HCT116 (cell line): ENCODE results near the gene CREG1. TPM values are rescaled to one million over a fixed set of nuclear protein-coding genes. Genes with fewer than 3 reads are reported as not detected.

ENCODE experiments used
- ATAC-seq: fragments of 200-7000 bp; cut with Tn5 transposase; 2 replicates; pipeline ENCODE4 v1.9.1; 2020; ENCODE audit warnings: mild to moderate bottlenecking, moderate library complexity
- BruUV-seq: library from RNA; stranded (reverse); fragments of 400-500 nt; replicated peaks from 2 replicates; lab custom pipeline; 2021; lab: Mats Ljungman, UMichigan
- CTCF ChIA-PET: fragments of 300-600 bp; sonication (Branson Sonifier 250); formaldehyde crosslinking; loops from one replicate; lab custom pipeline; 2021; ENCODE audit warnings: antibody characterized with exemption; lab: Charles Lee
- POLR2A ChIA-PET: fragments of 300-600, 350-600 bp; sonication (Branson Sonifier 250); formaldehyde crosslinking; loops from one replicate; lab custom pipeline; 2021; ENCODE audit warnings: antibody characterized with exemption; lab: Charles Lee
- RAD21 ChIA-PET, 2 experiments: fragments of 300-600 bp; sonication (Branson Sonifier 250); formaldehyde crosslinking; loops; one replicate each; lab custom pipeline; 2023; ENCODE audit warnings: low total read pairs in 2 of 2; ENCODE audit not compliant: uncharacterized antibody in 2 of 2, unreplicated experiment in 2 of 2, low non-redundant PET in 1 of 2; lab: Charles Lee
- DNase-seq: peaks from one replicate; pipeline ENCODE4 v3.0.0-alpha.2; 2010; ENCODE audit warnings: low read depth, low spot score
- H2AFZ ChIP-seq: fragments of 200-600 bp; shearing (Covaris generic), sonication (generic); 2 replicates; pipeline ENCODE4 v1.6.1; 2017; ENCODE audit warnings: low read depth, mixed run types, mixed read lengths, antibody characterized with exemption, low read length; ENCODE audit not compliant: poor library complexity, severe bottlenecking
- H3K27ac ChIP-seq: 2 replicates; pipeline ENCODE4 v1.5.1; 2012; ENCODE audit warnings: low read depth, low read length
- H3K27me3 ChIP-seq: fragments of 200-600 bp; sonication (generic); 2 replicates; pipeline ENCODE4 v1.6.1; 2016; ENCODE audit warnings: mixed run types, low read length, mixed read lengths; ENCODE audit not compliant: insufficient read depth
- H3K36me3 ChIP-seq, 2 experiments: fragments of 200-500 bp in 1 of 2; fragments of 200-600 bp in 1 of 2; sonication (Bioruptor generic) in 1 of 2; sonication (generic) in 1 of 2; 2 replicates each; pipeline versions ENCODE4 v1.5.1 to v1.6.1; 2014 to 2016; ENCODE audit warnings: low read length in 2 of 2, inconsistent platforms in 1 of 2, mixed read lengths in 1 of 2, mixed run types in 1 of 2; ENCODE audit not compliant: insufficient read depth in 2 of 2, control insufficient read depth in 1 of 2
- H3K4me1 ChIP-seq, 2 experiments: fragments of 200-600 bp in 1 of 2; sonication (generic) in 1 of 2; 2 replicates each; pipeline versions ENCODE4 v1.5.1 to v1.6.1; 2012 to 2017; ENCODE audit warnings: low read length in 2 of 2, inconsistent platforms in 1 of 2, mild to moderate bottlenecking in 1 of 2, mixed read lengths in 1 of 2, mixed run types in 1 of 2, moderate library complexity in 1 of 2; ENCODE audit not compliant: insufficient read depth in 2 of 2, control insufficient read depth in 1 of 2
- H3K4me2 ChIP-seq: fragments of 200-600 bp; sonication (generic); 2 replicates; pipeline ENCODE4 v1.6.1; 2017; ENCODE audit warnings: mixed run types, low read length, mixed read lengths
- H3K4me3 ChIP-seq, 2 experiments: fragments of 200-600 bp in 1 of 2; sonication (generic) in 1 of 2; replicated peaks in 1 of 2; 2 replicates each; pipeline ENCODE4 v1.5.1; 2011 to 2016; ENCODE audit warnings: low read length in 2 of 2, control low read depth in 1 of 2, low read depth in 1 of 2, mild to moderate bottlenecking in 1 of 2, mixed read lengths in 1 of 2, mixed run types in 1 of 2
- H3K79me2 ChIP-seq: fragments of 200-600 bp; sonication (generic); 2 replicates; pipeline ENCODE4 v1.6.1; 2017; ENCODE audit warnings: mild to moderate bottlenecking, mixed run types, low read length, moderate library complexity, mixed read lengths; ENCODE audit not compliant: insufficient read depth
- H3K9ac ChIP-seq: fragments of 200-600 bp; sonication (generic); 2 replicates; pipeline ENCODE4 v1.6.1; 2016; ENCODE audit warnings: low read length, mixed read lengths
- H3K9me2 ChIP-seq: fragments of 200-600 bp; sonication (generic), shearing (Covaris generic); 2 replicates; pipeline ENCODE4 v1.6.1; 2017; ENCODE audit warnings: mixed run types, mild to moderate bottlenecking, moderate library complexity; ENCODE audit not compliant: insufficient read depth
- H3K9me3 ChIP-seq, 2 experiments: fragments of 200-500 bp in 1 of 2; fragments of 200-600 bp in 1 of 2; sonication (Bioruptor generic) in 1 of 2; sonication (generic) in 1 of 2; 2 replicates each; pipeline ENCODE4 v1.6.1; 2014 to 2017; ENCODE audit warnings: low read length in 2 of 2, mixed read lengths in 2 of 2, inconsistent platforms in 1 of 2, low read depth in 1 of 2, mild to moderate bottlenecking in 1 of 2, mixed run types in 1 of 2, moderate library complexity in 1 of 2; ENCODE audit not compliant: control insufficient read depth in 1 of 2, insufficient read depth in 1 of 2
- H4K20me1 ChIP-seq: fragments of 200-600 bp; sonication (generic), shearing (Covaris generic); 2 replicates; pipeline ENCODE4 v1.6.1; 2017; ENCODE audit warnings: mixed run types, mild to moderate bottlenecking, moderate library complexity; ENCODE audit not compliant: insufficient read depth
- CTCF ChIP-seq, 3 experiments: fragments of 200-600 bp in 1 of 3; sonication (generic) in 1 of 3; IDR thresholded peaks in 2 of 3; conservative IDR thresholded peaks in 1 of 3; 2 replicates each; pipeline ENCODE4 v1.5.1; 2012 to 2017; ENCODE audit warnings: low read depth in 2 of 3, low read length in 2 of 3, antibody characterized with exemption in 1 of 3, borderline replicate concordance in 1 of 3, control low read depth in 1 of 3, mild to moderate bottlenecking in 1 of 3, mixed read lengths in 1 of 3, mixed run types in 1 of 3, moderate library complexity in 1 of 3; ENCODE audit not compliant: insufficient read depth in 1 of 3
- EZH2 ChIP-seq: fragments of 200-600 bp; sonication (generic); IDR thresholded peaks from 2 replicates; pipeline ENCODE4 v1.6.1; 2017; ENCODE audit warnings: antibody characterized with exemption, mixed run types
- EZH2phosphoT487 ChIP-seq: fragments of 200-600 bp; IDR thresholded peaks from 2 replicates; pipeline ENCODE4 v1.6.1; 2018; ENCODE audit warnings: antibody characterized with exemption, borderline replicate concordance
- FOSL1 ChIP-seq: IDR thresholded peaks from 2 replicates; pipeline ENCODE4 v1.6.1; 2012; ENCODE audit warnings: low read depth
- POLR2A ChIP-seq: IDR thresholded peaks from 2 replicates; pipeline ENCODE4 v1.7.0; 2011; ENCODE audit warnings: borderline replicate concordance; ENCODE audit not compliant: insufficient read depth, insufficient read length; ENCODE audit errors: extremely low read depth
- RAD21 ChIP-seq: IDR thresholded peaks from 2 replicates; pipeline ENCODE4 v1.6.1; 2012; ENCODE audit warnings: low read depth, mild to moderate bottlenecking
- REST ChIP-seq: IDR thresholded peaks from 2 replicates; pipeline ENCODE4 v1.6.1; 2012; ENCODE audit warnings: low read depth
- SP1 ChIP-seq: IDR thresholded peaks from 2 replicates; pipeline ENCODE4 v1.6.1; 2012; ENCODE audit warnings: low read depth
- ZNF274 ChIP-seq: fragments of 200-500 bp; sonication (Bioruptor generic); IDR thresholded peaks from 2 replicates; pipeline ENCODE4 v1.6.1; 2014; ENCODE audit warnings: mild to moderate bottlenecking, low read depth, low read length, inconsistent platforms
- intact Hi-C: fragments of 100-400 bp; cut with micrococcal nuclease; formaldehyde crosslinking; loops from 2 replicates; pipeline ENCODE4 v1.10.0; 2022
- total RNA-seq: library from RNA; stranded (reverse); gene quantifications from one replicate; pipeline ENCODE4 v1.2.1, GENCODE V29; 2021; ENCODE audit not compliant: unreplicated experiment

CREG1 gene
- total RNA-seq, 1 experiment from 2014 or later = 55.7 TPM

GRCh38 chr1:167511374-167511986 lies 42.1 kb downstream of the CREG1 start:
- Histone ChIP-seq H3K27ac (no peak overlapping the region), H3K27me3 (no peaks in the 10 kb centered on the region), H3K9me3 (no peaks in the 10 kb centered on the region), H4K20me1 (no peaks in the 10 kb centered on the region), H3K9me2 (no peaks in the 10 kb centered on the region), H3K4me2 (no peak overlapping the region), H2AFZ (no peak overlapping the region), H3K4me3 (no peak overlapping the region), H3K4me1 (no peaks in the 10 kb centered on the region), H3K36me3 (no peaks in the 10 kb centered on the region), H3K9ac (no peak overlapping the region), H3K79me2 (no peaks in the 10 kb centered on the region)
- no peak for TF ChIP-seq ZNF274
- TF ChIP-seq EZH2 = no peak
- TF ChIP-seq POLR2A = no peak
- no peak for TF ChIP-seq REST
- no peak for TF ChIP-seq FOSL1
- no peak for TF ChIP-seq EZH2phosphoT487
- TF ChIP-seq RAD21 = no peak
- TF ChIP-seq CTCF (IDR thresholded peaks at IDR 0.05 in 2 of 3, conservative IDR thresholded peaks at IDR 0.05 in 1 of 3; ENCODE audit: borderline replicate concordance in 1 of 3, insufficient read depth in 1 of 3, low read depth in 2 of 3, low read length in 2 of 3) = no peak
- TF ChIP-seq SP1 = no peak
- ChIA-PET POLR2A (no interaction called here), RAD21 (no interaction called here), CTCF (no interaction called here)
- intact Hi-C loops = no loop called here
- ATAC-seq (no peak), DNase-seq (no peak)
- BruUV-seq = no TSS peak
